WTC11 (cell line): Measurements from ENCODE around the gene RNGTT. TPM values are rescaled to one million over a fixed set of nuclear protein-coding genes. Genes with fewer than 3 reads are reported as not detected.

Experiments used
- ATAC-seq: fragments of 200-7000 bp; cut with Tn5 transposase; 2 replicates; pipeline ENCODE4 v1.10.0; 2021; ENCODE audit warnings: mild to moderate bottlenecking, moderate library complexity
- CTCF ChIA-PET: fragments of 300-600 bp; sonication (Branson Sonifier 250); formaldehyde crosslinking; loops from one replicate; lab custom pipeline; 2021; ENCODE audit warnings: antibody characterized with exemption; lab: Charles Lee
- POLR2A ChIA-PET: fragments of 350-600 bp; sonication (Branson Sonifier 250); formaldehyde crosslinking; loops from one replicate; lab custom pipeline; 2021; ENCODE audit warnings: antibody characterized with exemption; lab: Charles Lee
- DNase-seq: peaks from one replicate; pipeline ENCODE4 v3.0.0; 2021; ENCODE audit warnings: low spot score
- H3K27ac Mint-ChIP-seq: 2 replicates; pipeline ENCODE4 v1.8.0; 2021; ENCODE audit warnings: mixed read lengths
- H3K27me3 Mint-ChIP-seq: 2 replicates; pipeline ENCODE4 v1.8.0; 2021; ENCODE audit warnings: low read depth, mild to moderate bottlenecking, moderate library complexity, mixed read lengths
- H3K36me3 Mint-ChIP-seq: 2 replicates; pipeline ENCODE4 v1.8.0; 2021; ENCODE audit warnings: mixed read lengths
- H3K4me1 Mint-ChIP-seq: 2 replicates; pipeline ENCODE4 v1.8.0; 2022; ENCODE audit warnings: mixed read lengths
- H3K4me3 Mint-ChIP-seq: 2 replicates; pipeline ENCODE4 v1.8.0; 2021; ENCODE audit warnings: mild to moderate bottlenecking, moderate library complexity, mixed read lengths
- H3K9me3 Mint-ChIP-seq: 2 replicates; pipeline ENCODE4 v1.8.0; 2021; ENCODE audit warnings: mixed read lengths
- CBFB ChIP-seq: sonication (generic); formaldehyde crosslinking; IDR thresholded peaks from 2 replicates; pipeline ENCODE4 v1.8.1; 2022; ENCODE audit warnings: mild to moderate bottlenecking, low read depth, missing genetic modification reagents
- EMX1 ChIP-seq: fragments of 250-450 bp; sonication (Bioruptor Pico); IDR thresholded peaks from 2 replicates; pipeline ENCODE4 v1.8.0; 2021; ENCODE audit warnings: mild to moderate bottlenecking
- GTF2I ChIP-seq: fragments of 250-450 bp; sonication (Bioruptor Pico); conservative IDR thresholded peaks from 2 replicates; pipeline ENCODE4 v1.4.0; 2021; ENCODE audit warnings: mild to moderate bottlenecking
- IRF2 ChIP-seq: sonication (generic); formaldehyde crosslinking; IDR thresholded peaks from 2 replicates; pipeline ENCODE4 v1.8.0; 2022; ENCODE audit warnings: low read depth, missing genetic modification reagents, borderline replicate concordance
- JAZF1 ChIP-seq: fragments of 250-450 bp; sonication (Bioruptor Pico); IDR thresholded peaks from 2 replicates; pipeline ENCODE4 v1.9.0; 2021; ENCODE audit warnings: moderate library complexity, mild to moderate bottlenecking, inconsistent platforms
- JUN ChIP-seq: sonication (generic); formaldehyde crosslinking; IDR thresholded peaks from 2 replicates; pipeline ENCODE4 v1.8.0; 2023; ENCODE audit warnings: mild to moderate bottlenecking, missing genetic modification reagents
- MXD4 ChIP-seq: fragments of 250-450 bp; sonication (Bioruptor Pico); IDR thresholded peaks from 2 replicates; pipeline ENCODE4 v1.8.0; 2021; ENCODE audit warnings: mild to moderate bottlenecking, moderate library complexity, borderline replicate concordance
- NFYB ChIP-seq: sonication (generic); formaldehyde crosslinking; conservative IDR thresholded peaks from 2 replicates; pipeline ENCODE4 v1.8.0; 2022; ENCODE audit warnings: low read depth, missing genetic modification reagents
- NR3C1 ChIP-seq: sonication (generic); formaldehyde crosslinking; conservative IDR thresholded peaks from 2 replicates; pipeline ENCODE4 v1.8.1; 2023; ENCODE audit warnings: low read depth, mild to moderate bottlenecking, missing genetic modification reagents
- ZNF219 ChIP-seq: sonication (generic); formaldehyde crosslinking; IDR thresholded peaks from 2 replicates; pipeline ENCODE4 v1.8.0; 2023; ENCODE audit warnings: missing genetic modification reagents, mild to moderate bottlenecking, borderline replicate concordance
- ZNF317 ChIP-seq: sonication (generic); formaldehyde crosslinking; IDR thresholded peaks from 2 replicates; pipeline ENCODE4 v1.8.1; 2023; ENCODE audit warnings: low read depth, mild to moderate bottlenecking, moderate library complexity, missing genetic modification reagents, borderline replicate concordance
- ZNF396 ChIP-seq: fragments of 250-450 bp; sonication (Bioruptor Pico); IDR thresholded peaks from 2 replicates; pipeline ENCODE4 v1.8.0; 2021; ENCODE audit warnings: mild to moderate bottlenecking, moderate library complexity, borderline replicate concordance
- total RNA-seq: library from RNA; stranded (reverse); gene quantifications from 3 replicates; pipeline ENCODE4 v1.2.3, GENCODE V29; 2021
- TF ChIP-seq, protein P1 (sequence below): sonication (generic); formaldehyde crosslinking; IDR thresholded peaks from 2 replicates; pipeline ENCODE4 v1.8.1; 2022; ENCODE audit warnings: mild to moderate bottlenecking, missing genetic modification reagents, moderate library complexity, borderline replicate concordance
- TF ChIP-seq, protein P2 (sequence below): sonication (generic); formaldehyde crosslinking; IDR thresholded peaks from 2 replicates; pipeline ENCODE4 v1.8.0; 2022; ENCODE audit warnings: mild to moderate bottlenecking, missing genetic modification reagents
- TF ChIP-seq, protein P3 (sequence below): fragments of 250-450 bp; sonication (Bioruptor Pico); IDR thresholded peaks from 2 replicates; pipeline ENCODE4 v1.9.0; 2021; ENCODE audit warnings: mild to moderate bottlenecking
- TF ChIP-seq, protein P4 (sequence below): sonication (generic); formaldehyde crosslinking; IDR thresholded peaks from 2 replicates; pipeline ENCODE4 v1.8.1; 2022; ENCODE audit warnings: missing genetic modification reagents, borderline replicate concordance
- TF ChIP-seq, protein P5 (sequence below): sonication (generic); formaldehyde crosslinking; IDR thresholded peaks from 2 replicates; pipeline ENCODE4 v1.8.0; 2023; ENCODE audit warnings: missing genetic modification reagents
- TF ChIP-seq, protein P6 (sequence below): fragments of 250-450 bp; sonication (Bioruptor Pico); IDR thresholded peaks from 2 replicates; pipeline ENCODE4 v1.9.0; 2021; ENCODE audit warnings: moderate library complexity, mild to moderate bottlenecking, inconsistent platforms, borderline replicate concordance

Gene RNGTT
- total RNA-seq, 1 experiment from 2014 or later = 20.4 TPM

DNA sequence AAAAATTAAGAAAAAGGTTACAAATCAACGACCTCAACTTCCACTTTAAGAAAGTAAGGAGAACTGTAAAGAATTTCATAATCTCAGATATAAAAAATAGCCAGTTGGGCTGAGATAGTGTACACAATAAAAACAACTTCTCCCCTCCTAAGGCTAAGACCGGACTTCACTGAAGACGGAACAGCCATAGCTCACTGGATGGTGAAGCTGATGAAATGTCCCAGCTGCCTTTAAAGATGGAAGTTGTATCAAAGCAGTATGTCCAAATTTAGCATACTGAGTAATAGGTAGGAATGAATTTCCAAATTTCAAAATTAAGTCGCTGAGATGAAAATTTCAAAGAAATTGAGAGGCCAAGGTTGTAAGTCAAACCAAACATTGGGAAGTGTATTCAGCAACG, 153.3 kb downstream of the RNGTT start:
- Mint-ChIP-seq H3K36me3 (peaks cover 17% of the 10 kb centered on the region), H3K4me1 (peaks cover 4% of the 10 kb centered on the region), H3K4me3 (no peak overlapping the region), H3K9me3 (peaks cover 20% of the 10 kb centered on the region), H3K27ac (no peak overlapping the region), H3K27me3 (no peaks in the 10 kb centered on the region)
- POLR2A ChIA-PET = no interaction called here
- no peak for TF ChIP-seq EMX1
- TF ChIP-seq, protein P1, sequence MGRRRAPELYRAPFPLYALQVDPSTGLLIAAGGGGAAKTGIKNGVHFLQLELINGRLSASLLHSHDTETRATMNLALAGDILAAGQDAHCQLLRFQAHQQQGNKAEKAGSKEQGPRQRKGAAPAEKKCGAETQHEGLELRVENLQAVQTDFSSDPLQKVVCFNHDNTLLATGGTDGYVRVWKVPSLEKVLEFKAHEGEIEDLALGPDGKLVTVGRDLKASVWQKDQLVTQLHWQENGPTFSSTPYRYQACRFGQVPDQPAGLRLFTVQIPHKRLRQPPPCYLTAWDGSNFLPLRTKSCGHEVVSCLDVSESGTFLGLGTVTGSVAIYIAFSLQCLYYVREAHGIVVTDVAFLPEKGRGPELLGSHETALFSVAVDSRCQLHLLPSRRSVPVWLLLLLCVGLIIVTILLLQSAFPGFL (CRISPR knock-in tag) = no peak
- no peak for ATAC-seq
- CTCF ChIA-PET = no interaction called here
- no peak for DNase-seq

DNA sequence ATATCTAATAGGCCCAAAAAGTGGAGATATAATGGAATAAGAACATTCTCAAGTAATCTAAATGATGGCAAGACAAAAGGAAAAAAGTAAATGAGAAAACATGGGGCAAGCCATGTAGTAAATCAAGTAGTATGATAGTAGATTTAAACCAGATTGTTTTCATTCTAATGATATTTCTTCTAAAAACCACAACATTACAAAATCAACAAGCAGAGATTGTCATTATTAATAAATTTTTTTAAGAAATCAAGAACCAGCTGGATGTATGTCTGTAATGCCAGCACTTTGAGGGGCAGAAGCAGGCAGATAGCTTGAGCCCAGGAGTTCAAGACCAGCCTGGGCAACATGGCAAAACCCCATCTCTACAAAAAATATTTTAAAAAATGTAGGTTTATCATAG, 155.0 kb downstream of the RNGTT start:
- peaks cover 21% of the 10 kb centered on the region for H3K36me3 Mint-ChIP-seq
- DNase-seq = no peak
- TF ChIP-seq NFYB (CRISPR knock-in tag) (no peak), IRF2 (CRISPR knock-in tag) (no peak), GTF2I (CRISPR knock-in tag) (no peak), JAZF1 (no peak), MXD4 (CRISPR knock-in tag) (no peak), ZNF219 (no peak), ZNF396 (CRISPR knock-in tag) (no peak)
- TF ChIP-seq, protein P2, sequence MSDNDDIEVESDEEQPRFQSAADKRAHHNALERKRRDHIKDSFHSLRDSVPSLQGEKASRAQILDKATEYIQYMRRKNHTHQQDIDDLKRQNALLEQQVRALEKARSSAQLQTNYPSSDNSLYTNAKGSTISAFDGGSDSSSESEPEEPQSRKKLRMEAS (CRISPR knock-in tag) = no peak
- TF ChIP-seq, protein P3, sequence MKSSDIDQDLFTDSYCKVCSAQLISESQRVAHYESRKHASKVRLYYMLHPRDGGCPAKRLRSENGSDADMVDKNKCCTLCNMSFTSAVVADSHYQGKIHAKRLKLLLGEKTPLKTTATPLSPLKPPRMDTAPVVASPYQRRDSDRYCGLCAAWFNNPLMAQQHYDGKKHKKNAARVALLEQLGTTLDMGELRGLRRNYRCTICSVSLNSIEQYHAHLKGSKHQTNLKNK (CRISPR knock-in tag) = no peak
- TF ChIP-seq, protein P4, sequence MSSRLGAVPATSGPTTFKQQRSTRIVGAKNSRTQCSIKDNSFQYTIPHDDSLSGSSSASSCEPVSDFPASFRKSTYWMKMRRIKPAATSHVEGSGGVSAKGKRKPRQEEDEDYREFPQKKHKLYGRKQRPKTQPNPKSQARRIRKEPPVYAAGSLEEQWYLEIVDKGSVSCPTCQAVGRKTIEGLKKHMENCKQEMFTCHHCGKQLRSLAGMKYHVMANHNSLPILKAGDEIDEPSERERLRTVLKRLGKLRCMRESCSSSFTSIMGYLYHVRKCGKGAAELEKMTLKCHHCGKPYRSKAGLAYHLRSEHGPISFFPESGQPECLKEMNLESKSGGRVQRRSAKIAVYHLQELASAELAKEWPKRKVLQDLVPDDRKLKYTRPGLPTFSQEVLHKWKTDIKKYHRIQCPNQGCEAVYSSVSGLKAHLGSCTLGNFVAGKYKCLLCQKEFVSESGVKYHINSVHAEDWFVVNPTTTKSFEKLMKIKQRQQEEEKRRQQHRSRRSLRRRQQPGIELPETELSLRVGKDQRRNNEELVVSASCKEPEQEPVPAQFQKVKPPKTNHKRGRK (CRISPR knock-in tag) = no peak
- TF ChIP-seq, protein P5, sequence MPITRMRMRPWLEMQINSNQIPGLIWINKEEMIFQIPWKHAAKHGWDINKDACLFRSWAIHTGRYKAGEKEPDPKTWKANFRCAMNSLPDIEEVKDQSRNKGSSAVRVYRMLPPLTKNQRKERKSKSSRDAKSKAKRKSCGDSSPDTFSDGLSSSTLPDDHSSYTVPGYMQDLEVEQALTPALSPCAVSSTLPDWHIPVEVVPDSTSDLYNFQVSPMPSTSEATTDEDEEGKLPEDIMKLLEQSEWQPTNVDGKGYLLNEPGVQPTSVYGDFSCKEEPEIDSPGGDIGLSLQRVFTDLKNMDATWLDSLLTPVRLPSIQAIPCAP (CRISPR knock-in tag) = no peak
- TF ChIP-seq, protein P6, sequence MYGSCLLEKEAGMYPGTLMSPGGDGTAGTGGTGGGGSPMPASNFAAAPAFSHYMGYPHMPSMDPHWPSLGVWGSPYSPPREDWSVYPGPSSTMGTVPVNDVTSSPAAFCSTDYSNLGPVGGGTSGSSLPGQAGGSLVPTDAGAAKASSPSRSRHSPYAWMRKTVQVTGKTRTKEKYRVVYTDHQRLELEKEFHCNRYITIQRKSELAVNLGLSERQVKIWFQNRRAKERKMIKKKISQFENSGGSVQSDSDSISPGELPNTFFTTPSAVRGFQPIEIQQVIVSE (CRISPR knock-in tag) = no peak
- no peak for ATAC-seq
- ChIA-PET CTCF (no interaction called here), POLR2A (no interaction called here)
- H3K4me1 Mint-ChIP-seq = peaks cover 4% of the 10 kb centered on the region
- H3K9me3 Mint-ChIP-seq = peaks cover 20% of the 10 kb centered on the region
- no peaks in the 10 kb centered on the region for H3K27me3 Mint-ChIP-seq
- no peak overlapping the region for H3K27ac Mint-ChIP-seq
- H3K4me3 Mint-ChIP-seq = no peak overlapping the region

DNA sequence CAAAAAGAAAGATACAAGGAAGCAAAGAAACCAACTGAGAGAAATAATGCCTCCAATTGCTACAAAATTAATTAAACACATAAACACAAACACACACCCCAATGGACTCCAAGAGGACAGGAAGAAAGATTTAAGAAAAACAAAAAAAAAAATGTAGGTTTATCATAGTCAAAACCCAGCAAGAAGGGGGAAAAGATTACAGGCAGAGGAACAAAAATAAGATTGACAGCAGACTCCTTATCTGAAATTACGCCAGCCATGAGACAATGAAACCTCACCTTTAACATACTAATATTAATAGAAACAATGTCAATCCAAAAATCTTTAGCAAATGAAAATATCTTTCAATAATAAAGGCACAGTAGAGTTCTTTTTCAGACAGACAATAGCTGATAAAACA, 155.8 kb downstream of the RNGTT start:
- ATAC-seq = no peak

DNA sequence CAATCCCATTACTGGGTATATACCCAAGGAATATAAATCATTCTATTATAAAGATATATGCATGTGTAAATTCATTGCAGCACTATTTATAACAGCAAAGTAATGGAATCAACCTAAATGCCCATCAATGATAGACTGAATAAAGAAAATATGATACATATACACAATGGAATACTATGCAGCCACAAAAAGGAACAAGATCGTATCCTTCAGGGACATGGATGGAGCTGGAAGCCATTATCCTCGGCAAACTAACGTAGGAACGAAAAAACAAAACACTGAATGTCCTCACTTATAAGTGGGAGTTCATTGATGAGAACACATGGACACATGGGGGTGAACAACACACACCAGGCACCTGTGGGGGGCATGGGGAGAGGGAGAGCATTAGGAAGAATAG, 156.7 kb downstream of the RNGTT start:
- POLR2A ChIA-PET = no interaction called here
- CTCF ChIA-PET = no interaction called here
- no peak for DNase-seq
- H3K27ac Mint-ChIP-seq = no peak overlapping the region
- H3K4me3 Mint-ChIP-seq = no peak overlapping the region
- ATAC-seq = no peak
- H3K36me3 Mint-ChIP-seq = peaks cover 21% of the 10 kb centered on the region
- TF ChIP-seq JUN (CRISPR knock-in tag) = no peak
- no peak for TF ChIP-seq CBFB (CRISPR knock-in tag)
- TF ChIP-seq GTF2I (CRISPR knock-in tag) = no peak
- no peaks in the 10 kb centered on the region for H3K4me1 Mint-ChIP-seq
- H3K27me3 Mint-ChIP-seq = no peaks in the 10 kb centered on the region
- H3K9me3 Mint-ChIP-seq = peaks cover 20% of the 10 kb centered on the region

More for the DNA sequence above, 155.8 kb downstream of the RNGTT start:
- peaks cover 20% of the 10 kb centered on the region for H3K9me3 Mint-ChIP-seq
- H3K36me3 Mint-ChIP-seq = peaks cover 21% of the 10 kb centered on the region
- peak; percentile 91 for TF ChIP-seq ZNF317
- TF ChIP-seq NR3C1 = no peak
- CTCF ChIA-PET = no interaction called here
- no peaks in the 10 kb centered on the region for H3K27me3 Mint-ChIP-seq
- no peak for DNase-seq
- POLR2A ChIA-PET = no interaction called here
- H3K4me3 Mint-ChIP-seq = no peak overlapping the region
- no peak overlapping the region for H3K27ac Mint-ChIP-seq
- H3K4me1 Mint-ChIP-seq = no peaks in the 10 kb centered on the region
